ENCODE results near the gene ERV3-1.
"Not testable (repeated sequence)": the region's sequence is repeated elsewhere in the genome, so short reads cannot be mapped to it uniquely, and the experiment has no call there.

DNA sequence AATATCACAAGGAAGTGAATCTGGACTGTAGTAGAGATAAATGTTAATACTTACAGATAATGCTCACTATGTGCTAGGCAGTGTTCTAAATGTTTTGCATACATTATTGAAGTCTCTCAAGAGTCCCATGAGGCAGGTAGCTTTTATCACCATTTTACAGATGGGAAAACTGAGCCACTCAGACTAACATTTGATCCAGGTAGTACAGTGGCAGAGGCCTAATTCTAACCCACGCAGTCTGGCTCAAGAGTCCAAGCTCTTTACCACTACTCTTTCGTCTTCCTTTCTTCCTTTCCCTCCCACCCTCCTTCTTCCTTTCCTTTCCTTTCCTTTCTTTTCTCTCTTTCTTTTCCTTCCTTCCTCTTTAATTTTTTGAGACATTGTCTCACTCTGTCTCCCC is 39.1 kb upstream of the ERV3-1 start:
- TF ChIP-seq YY1 (IDR thresholded peaks at IDR 0.05; ENCODE audit: insufficient read depth, insufficient read length); ZNF274 (IDR thresholded peaks at IDR 0.05; ENCODE audit: low read depth, low read length): not testable (repeated sequence)
